Prostate gland (tissue), 2 donors: Measurements from ENCODE around the gene NTM. TPM values are rescaled to one million over a fixed set of nuclear protein-coding genes. Genes with fewer than 3 reads are reported as not detected.

Experiments
- DNase-seq: peaks from one replicate; pipeline ENCODE4 v3.0.0-alpha.2; 2019; ENCODE audit warnings: low spot score
- H3K27ac ChIP-seq, 2 donors: fragments of 200-600 bp; sonication (generic); 2 replicates each; pipeline ENCODE4 v1.5.1; 2017 to 2019
- H3K27me3 ChIP-seq: fragments of 200-600 bp; sonication (generic); replicated peaks from 2 replicates; pipeline ENCODE4 v1.5.1; 2019; ENCODE audit not compliant: insufficient read depth
- H3K36me3 ChIP-seq, 2 donors: fragments of 200-600 bp; sonication (generic); 1 replicate in 1 of 2; 2 replicates in 1 of 2; pipeline versions ENCODE4 v1.5.1 to v1.8.1; 2017 to 2019
- H3K4me1 ChIP-seq: fragments of 200-600 bp; sonication (generic); replicated peaks from 2 replicates; pipeline ENCODE4 v1.5.1; 2019
- H3K4me3 ChIP-seq, 2 donors: fragments of 200-600 bp; sonication (generic); 2 replicates each; pipeline ENCODE4 v1.5.1; 2017 to 2019
- H3K9me3 ChIP-seq: fragments of 200-600 bp; sonication (generic); 2 replicates; pipeline ENCODE4 v1.5.1; 2017
- CTCF ChIP-seq, 4 experiments: fragments of 200-600 bp in 2 of 4; fragments of 450-650 bp in 2 of 4; sonication (generic) in 2 of 4; IDR thresholded peaks; 1 replicate in 3 of 4; 2 replicates in 1 of 4; pipeline ENCODE4 v1.5.1; 2016 to 2019; ENCODE audit warnings: antibody characterized with exemption in 4 of 4, mild to moderate bottlenecking in 2 of 4, moderate library complexity in 2 of 4
- POLR2A ChIP-seq: fragments of 450-650 bp; IDR thresholded peaks from one replicate; pipeline ENCODE4 v1.6.1; 2016; ENCODE audit warnings: antibody characterized with exemption, mild to moderate bottlenecking
- POLR2AphosphoS5 ChIP-seq: sonication (generic); formaldehyde crosslinking; IDR thresholded peaks from one replicate; pipeline ENCODE4 v1.6.1; 2017; ENCODE audit warnings: antibody characterized with exemption
- WGBS: methylation state at CpG from one replicate; pipeline ENCODE4 v1.1.5; 2018; 5-methylcytosine and 5-hydroxymethylcytosine counted together
- intact Hi-C: fragments of 100-400 bp; cut with DNase I; formaldehyde crosslinking; loops from one replicate; pipeline ENCODE4 v1.14.2; 2022
- total RNA-seq, 2 donors: library from RNA; depleted of rRNA; stranded (reverse); fragments of >200 nt; gene quantifications; one replicate each; pipeline ENCODE4 v1.1.0, GENCODE V29; 2016

Gene NTM
- total RNA-seq, 2 donors from 2014 or later: 7.4 TPM; not detected in 1

- TF ChIP-seq POLR2A (no peak), POLR2AphosphoS5 (no peak), CTCF (IDR thresholded peaks at IDR 0.05) (no peak)
- Histone ChIP-seq H3K27me3 (no peaks in the 10 kb centered on the region), H3K36me3 (no peaks in the 10 kb centered on the region), H3K9me3 (no peaks in the 10 kb centered on the region), H3K4me3 (no peak overlapping the region), H3K4me1 (no peaks in the 10 kb centered on the region), H3K27ac (no peak overlapping the region)
- 53% methylated on average over 3 of the region's 3 CpGs for WGBS
- intact Hi-C loops: no loop called here
- DNase-seq: no peak
These were observed 841.1 kb downstream of the NTM start for GRCh38 chr11:132211479-132211878.

- Histone ChIP-seq H3K4me1 (no peaks in the 10 kb centered on the region), H3K9me3 (no peaks in the 10 kb centered on the region), H3K27ac (no peak overlapping the region), H3K4me3 (no peak overlapping the region), H3K27me3 (no peaks in the 10 kb centered on the region), H3K36me3 (no peaks in the 10 kb centered on the region)
- intact Hi-C loops: no loop called here
- no peak for DNase-seq
- TF ChIP-seq POLR2A: no peak
- no peak for TF ChIP-seq CTCF (IDR thresholded peaks at IDR 0.05)
- TF ChIP-seq POLR2AphosphoS5: no peak
- WGBS: 81% methylated on average over 5 of the region's 5 CpGs
These were observed 847.4 kb downstream of the NTM start for GRCh38 chr11:132217856-132218255.

- Histone ChIP-seq H3K27me3 (no peaks in the 10 kb centered on the region), H3K36me3 (no peaks in the 10 kb centered on the region), H3K27ac (no peak overlapping the region), H3K9me3 (no peaks in the 10 kb centered on the region), H3K4me1 (no peaks in the 10 kb centered on the region), H3K4me3 (no peak overlapping the region)
- WGBS: 24% methylated on average over 1 of the region's 1 CpG
- TF ChIP-seq POLR2AphosphoS5 (no peak), POLR2A (no peak), CTCF (IDR thresholded peaks at IDR 0.05) (no peak)
- no peak for DNase-seq
- intact Hi-C loops: no loop called here
These were observed 850.1 kb downstream of the NTM start for GRCh38 chr11:132220474-132220873.

- intact Hi-C loops: no loop called here
- H3K27me3 ChIP-seq: no peaks in the 10 kb centered on the region
- H3K27ac ChIP-seq: no peak overlapping the region
- H3K4me3 ChIP-seq: no peak overlapping the region
- no peaks in the 10 kb centered on the region for H3K36me3 ChIP-seq
- TF ChIP-seq CTCF (IDR thresholded peaks at IDR 0.05) (no peak), POLR2A (no peak), POLR2AphosphoS5 (no peak)
- no peaks in the 10 kb centered on the region for H3K9me3 ChIP-seq
- DNase-seq: no peak
- no peaks in the 10 kb centered on the region for H3K4me1 ChIP-seq
- 96% methylated on average over 2 of the region's 2 CpGs for WGBS
These were observed 851.9 kb downstream of the NTM start for GRCh38 chr11:132222345-132222744.

- no peaks in the 10 kb centered on the region for H3K36me3 ChIP-seq
- H3K27ac ChIP-seq: no peak overlapping the region
- H3K9me3 ChIP-seq: no peaks in the 10 kb centered on the region
- no peak for DNase-seq
- 94% methylated on average over 4 of the region's 4 CpGs for WGBS
- TF ChIP-seq POLR2AphosphoS5 (no peak), POLR2A (no peak), CTCF (IDR thresholded peaks at IDR 0.05) (no peak)
- no peaks in the 10 kb centered on the region for H3K4me1 ChIP-seq
- H3K4me3 ChIP-seq: no peak overlapping the region
- H3K27me3 ChIP-seq: no peaks in the 10 kb centered on the region
- intact Hi-C loops: no loop called here
These were observed 856.1 kb downstream of the NTM start for GRCh38 chr11:132226522-132226921.
